Ishikawa (cell line): ENCODE data around the gene SLC37A1.

Experiments
- CEBPB ChIP-seq: IDR thresholded peaks from 2 replicates; pipeline ENCODE4 v1.6.1; 2012
- CREB1 ChIP-seq: IDR thresholded peaks from 2 replicates; pipeline ENCODE4 v1.6.1; 2012; ENCODE audit warnings: low read depth
- EGR1 ChIP-seq: IDR thresholded peaks from 2 replicates; pipeline ENCODE4 v1.6.1; 2012
- EP300 ChIP-seq: IDR thresholded peaks from 2 replicates; pipeline ENCODE4 v1.6.1; 2012; ENCODE audit warnings: borderline replicate concordance
- FOXM1 ChIP-seq: IDR thresholded peaks from 2 replicates; pipeline ENCODE4 v1.6.1; 2012; ENCODE audit warnings: low read depth, borderline replicate concordance
- RAD21 ChIP-seq: IDR thresholded peaks from 2 replicates; pipeline ENCODE4 v1.6.1; 2012; ENCODE audit warnings: low read depth
- REST ChIP-seq: IDR thresholded peaks from 2 replicates; pipeline ENCODE4 v1.6.1; 2012; ENCODE audit warnings: low read depth, mild to moderate bottlenecking
- TAF1 ChIP-seq: IDR thresholded peaks from 2 replicates; pipeline ENCODE4 v1.6.1; 2012; ENCODE audit warnings: low read depth, mild to moderate bottlenecking
- TCF12 ChIP-seq: IDR thresholded peaks from 2 replicates; pipeline ENCODE4 v1.6.1; 2012; ENCODE audit warnings: low read depth
- TEAD4 ChIP-seq: IDR thresholded peaks from 2 replicates; pipeline ENCODE4 v1.6.1; 2012
- TF ChIP-seq, protein P1 (sequence below): IDR thresholded peaks from 2 replicates; pipeline ENCODE4 v1.6.1; 2012

- TF ChIP-seq FOXM1 (no peak), REST (no peak), TAF1 (no peak), TCF12 (no peak), EP300 (no peak), RAD21 (no peak), CREB1 (no peak), CEBPB (no peak), TEAD4 (no peak), EGR1 (no peak)
- TF ChIP-seq, protein P1, sequence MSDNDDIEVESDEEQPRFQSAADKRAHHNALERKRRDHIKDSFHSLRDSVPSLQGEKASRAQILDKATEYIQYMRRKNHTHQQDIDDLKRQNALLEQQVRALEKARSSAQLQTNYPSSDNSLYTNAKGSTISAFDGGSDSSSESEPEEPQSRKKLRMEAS = no peak
Measured at GRCh38 chr21:42525029-42525581, 11.5 kb downstream of the SLC37A1 start.
